Measurements from ENCODE around the gene NCOA4.
A peak's percentile ranks its signal among the peaks of the same experiment; 100 is the strongest.
"Not testable (repeated sequence)": the region's sequence is repeated elsewhere in the genome, so short reads cannot be mapped to it uniquely, and the experiment has no call there.

Gene NCOA4

GRCh38 chr10:46052057-46052790, 21.8 kb upstream of the NCOA4 start:
- DNase-seq, result no peak

DNA sequence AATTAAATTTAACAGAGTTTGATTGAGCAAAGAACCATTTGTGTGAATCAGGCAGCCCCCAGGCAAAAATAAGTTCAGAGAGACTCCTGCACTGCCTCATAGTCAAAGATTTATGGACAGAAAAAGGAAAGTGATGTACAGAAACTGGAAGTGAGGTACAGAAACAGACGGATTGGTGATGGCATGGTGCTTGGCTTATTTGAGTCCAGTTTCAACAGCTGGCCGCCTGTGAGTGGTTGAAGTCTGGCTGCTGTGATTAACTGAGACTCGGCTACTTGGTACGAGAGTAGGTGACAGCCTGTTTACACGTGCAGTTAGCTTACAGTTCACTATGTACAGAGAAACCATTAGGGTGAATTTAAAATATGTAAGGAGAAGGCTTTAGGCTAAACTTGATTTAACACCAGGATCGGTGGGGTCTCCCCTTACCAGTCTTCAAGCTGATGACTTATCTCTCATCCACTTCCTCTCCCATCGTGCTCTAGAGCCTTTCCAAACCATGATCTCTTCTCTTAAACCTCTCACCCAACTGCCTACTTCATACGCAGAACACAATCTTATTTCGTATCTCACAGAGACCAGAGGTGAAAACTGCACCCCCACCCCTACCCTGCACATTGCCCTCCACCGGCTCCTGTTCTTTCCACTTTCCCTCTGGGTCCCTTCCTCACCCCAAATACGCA, 20.7 kb upstream of the NCOA4 start:
- no peak for DNase-seq

GRCh38 chr10:46049497-46049831, 19.0 kb upstream of the NCOA4 start:
- not testable (repeated sequence) for DNase-seq

GRCh38 chr10:46048152-46048551, 17.7 kb upstream of the NCOA4 start:
- no peak for DNase-seq

DNA sequence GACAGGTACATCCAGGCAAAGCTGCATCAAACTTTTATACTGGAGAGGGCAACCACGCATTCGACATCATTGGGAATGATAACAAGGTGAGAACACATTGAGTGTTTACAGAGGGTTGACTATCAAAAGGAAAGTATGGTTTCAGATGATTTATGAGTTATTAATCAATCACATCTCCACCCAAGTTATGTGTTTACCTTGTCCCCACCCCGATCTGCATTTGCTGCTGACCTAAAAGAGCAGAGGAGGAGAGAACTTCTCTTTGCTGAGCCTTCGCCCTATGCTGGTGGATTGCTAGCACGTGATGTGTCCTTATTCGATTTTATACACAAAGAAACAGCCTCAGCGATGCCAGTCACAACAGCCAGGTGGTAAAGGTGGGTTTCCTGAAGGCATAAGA, 15.8 kb upstream of the NCOA4 start, which contains the start of gene MSMB:
Gene MSMB, minus strand, starts transcription at position 9 of the 400 bp plus-strand sequence. CDS start 32 bp downstream, outside the sequence.
- DNase-seq, result no peak

DNA sequence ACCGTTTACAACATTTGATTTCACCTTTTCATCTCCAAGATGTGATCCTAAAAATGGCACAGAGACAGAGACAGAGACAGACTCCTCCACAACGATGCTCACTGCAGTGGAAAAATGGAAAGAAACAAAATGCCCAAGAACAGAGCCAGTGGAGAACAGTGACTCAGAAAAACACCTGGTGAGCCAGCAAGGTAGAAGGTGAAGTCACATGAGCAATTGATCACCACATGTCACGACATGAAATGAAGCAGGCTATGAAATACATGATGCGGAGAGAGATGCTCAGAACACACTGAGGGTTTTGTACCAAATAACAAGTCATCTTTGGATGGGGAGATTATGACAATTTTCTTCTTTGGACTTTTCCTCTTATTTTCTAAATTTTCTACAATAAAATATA, 12.1 kb upstream of the NCOA4 start:
- DNase-seq, result no peak

GRCh38 chr10:46040004-46040403, 9.6 kb upstream of the NCOA4 start:
- no peak for DNase-seq

DNA sequence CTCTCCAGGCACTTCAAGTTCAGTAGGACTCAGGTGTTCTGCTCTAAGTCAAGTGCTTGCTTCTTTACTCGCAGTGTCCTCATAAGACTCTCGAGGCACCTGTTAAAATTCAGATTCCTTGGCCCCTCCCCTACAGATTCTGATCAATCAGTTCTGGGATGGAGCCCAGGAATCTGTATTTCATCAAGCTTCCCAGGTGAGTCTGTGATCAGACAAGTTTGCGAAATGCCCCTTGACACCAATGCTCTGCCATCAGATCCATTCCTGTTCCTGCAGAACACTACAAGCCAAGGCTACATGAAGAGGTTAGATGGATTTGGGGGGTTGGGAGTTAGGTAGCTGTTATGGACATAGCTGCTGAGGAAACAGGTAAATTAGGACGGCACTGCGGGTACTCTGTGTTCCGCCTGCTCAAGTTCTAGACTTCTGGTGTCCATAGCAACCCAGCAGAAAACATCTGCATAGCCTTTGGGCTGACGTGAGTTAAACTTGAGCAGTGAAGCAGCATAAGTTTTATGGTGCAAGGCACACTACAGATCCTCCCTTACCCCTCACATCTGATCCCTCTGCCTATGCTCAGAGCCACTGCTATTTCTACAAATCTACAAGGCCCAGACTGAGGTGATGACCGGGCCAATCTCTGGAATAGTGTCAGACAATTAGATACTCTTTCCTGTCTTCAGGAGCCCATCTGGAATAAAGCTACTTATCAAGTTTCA, 6.8 kb upstream of the NCOA4 start:
- DNase-seq, result no peak

DNA sequence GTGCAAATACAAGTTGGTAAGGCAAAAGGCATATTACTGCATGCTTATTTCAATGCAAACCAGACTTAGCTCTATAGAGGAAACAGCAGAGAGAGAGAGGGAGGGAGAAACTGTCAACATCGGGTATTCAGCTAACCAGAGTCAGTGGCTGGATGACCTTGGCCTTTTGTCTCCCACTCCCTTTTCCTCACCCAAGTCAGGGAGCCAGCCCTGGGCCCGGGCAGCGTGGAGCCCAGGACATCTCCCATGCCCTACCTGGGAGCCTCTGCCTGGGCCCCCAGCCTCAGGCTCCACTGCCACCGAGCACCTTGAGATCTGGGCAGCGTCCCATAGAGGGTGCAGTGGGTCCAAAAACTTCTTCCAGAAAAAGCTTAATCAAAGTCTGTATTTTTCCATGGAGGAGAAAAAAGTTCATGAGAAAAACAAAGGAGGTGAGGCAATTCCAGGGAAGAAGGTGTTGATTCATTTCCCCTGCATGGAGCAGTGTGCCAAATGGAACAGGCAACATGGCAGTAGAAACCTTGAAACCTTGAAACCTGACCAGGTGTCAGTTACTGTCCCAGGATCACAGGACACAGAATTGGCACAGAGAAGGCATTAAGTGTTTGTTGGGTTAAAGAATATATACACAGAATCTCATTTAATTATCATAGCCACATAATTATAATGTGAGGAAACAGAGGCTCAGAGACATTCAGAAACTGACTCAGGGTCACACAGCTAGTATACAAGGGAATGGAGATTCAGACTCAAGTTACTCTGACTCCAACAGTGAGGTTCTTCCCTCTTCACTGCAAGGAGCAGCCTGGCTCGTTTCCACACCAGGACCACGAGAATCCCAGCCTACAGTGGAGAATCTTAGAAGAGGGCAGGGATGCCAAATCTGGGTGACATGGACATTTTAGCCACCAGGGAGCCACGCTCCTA, 5.8 kb upstream of the NCOA4 start:
- DNase-seq, result no peak

DNA sequence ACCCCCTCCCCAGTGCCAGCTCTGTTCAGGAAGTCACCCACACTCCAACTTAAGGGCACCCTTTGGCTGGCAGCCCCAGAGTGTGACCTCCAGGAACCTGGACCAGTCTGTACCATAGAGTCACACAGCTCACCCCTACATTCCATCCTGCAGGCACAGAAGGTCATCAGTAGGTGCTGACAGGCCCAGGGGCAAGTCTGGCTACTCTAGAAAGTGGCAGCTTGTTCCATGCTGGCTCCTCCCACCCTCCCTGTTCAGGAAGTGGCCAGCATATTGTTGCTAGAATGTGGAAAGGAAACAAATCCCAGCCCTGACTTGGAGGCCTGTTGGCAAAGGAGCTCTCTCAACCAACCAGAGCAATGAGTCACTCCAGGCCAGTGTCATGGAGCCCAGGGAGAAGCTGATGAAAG, 3.2 kb upstream of the NCOA4 start:
- DNase-seq, result no peak

GRCh38 chr10:46031648-46032532, 1.5 kb upstream of the NCOA4 start:
- no peak for DNase-seq

GRCh38 chr10:46029461-46030030, 877 bp downstream of the NCOA4 start:
- no peak for DNase-seq

DNA sequence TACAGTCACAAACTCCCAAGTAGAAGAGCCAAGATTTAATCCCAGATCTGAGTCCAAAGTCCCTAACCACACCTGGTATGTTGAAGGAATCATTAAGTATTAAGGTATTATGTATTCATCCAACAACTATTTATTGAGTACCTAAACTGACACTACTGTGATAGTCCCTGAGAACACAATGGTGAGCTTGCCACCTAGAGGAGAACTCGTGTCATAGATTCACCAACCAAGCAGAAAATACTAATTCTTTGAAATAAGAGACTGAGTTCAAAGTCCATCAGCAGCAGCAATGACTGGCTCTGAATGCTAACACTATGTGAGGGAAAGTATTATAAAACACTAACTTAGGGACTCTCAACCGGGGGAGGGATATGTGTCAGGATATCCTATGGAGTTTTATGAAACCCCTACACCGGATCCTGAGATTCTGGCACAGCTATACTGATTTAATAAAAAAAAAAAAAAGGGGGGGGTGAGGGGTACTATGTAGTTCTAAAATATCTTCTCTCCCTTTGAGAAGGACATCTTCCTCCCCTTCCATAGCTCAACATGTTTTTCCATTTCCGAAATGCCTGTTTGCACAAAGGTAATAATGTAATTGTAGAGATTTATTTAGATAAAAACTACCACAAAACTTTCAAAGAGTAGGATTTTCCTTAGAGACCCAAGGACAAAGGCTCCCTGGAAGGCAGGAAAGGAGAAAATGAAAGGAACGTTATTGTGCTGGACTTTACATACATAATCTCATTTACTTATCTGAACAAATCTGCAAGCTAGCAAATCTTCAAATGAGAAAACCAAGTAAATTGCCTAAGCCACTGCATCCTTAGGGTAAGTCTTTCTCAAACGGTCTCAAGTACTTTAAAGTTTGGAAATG, 1.6 kb downstream of the NCOA4 start:
- DNase-seq, result peak; percentile 12

GRCh38 chr10:46026106-46026505, 4.3 kb downstream of the NCOA4 start:
- DNase-seq, result no peak

GRCh38 chr10:46025406-46025805, 5.0 kb downstream of the NCOA4 start:
- DNase-seq, result no peak

- DNase-seq, result no peak
Measured at GRCh38 chr10:46024948-46025347, 5.5 kb downstream of the NCOA4 start.

- peak; percentile 81 for DNase-seq
Measured at GRCh38 chr10:46022978-46023702, 7.3 kb downstream of the NCOA4 start.

GRCh38 chr10:46020344-46020657, 10.1 kb downstream of the NCOA4 start:
- no peak for DNase-seq

DNA sequence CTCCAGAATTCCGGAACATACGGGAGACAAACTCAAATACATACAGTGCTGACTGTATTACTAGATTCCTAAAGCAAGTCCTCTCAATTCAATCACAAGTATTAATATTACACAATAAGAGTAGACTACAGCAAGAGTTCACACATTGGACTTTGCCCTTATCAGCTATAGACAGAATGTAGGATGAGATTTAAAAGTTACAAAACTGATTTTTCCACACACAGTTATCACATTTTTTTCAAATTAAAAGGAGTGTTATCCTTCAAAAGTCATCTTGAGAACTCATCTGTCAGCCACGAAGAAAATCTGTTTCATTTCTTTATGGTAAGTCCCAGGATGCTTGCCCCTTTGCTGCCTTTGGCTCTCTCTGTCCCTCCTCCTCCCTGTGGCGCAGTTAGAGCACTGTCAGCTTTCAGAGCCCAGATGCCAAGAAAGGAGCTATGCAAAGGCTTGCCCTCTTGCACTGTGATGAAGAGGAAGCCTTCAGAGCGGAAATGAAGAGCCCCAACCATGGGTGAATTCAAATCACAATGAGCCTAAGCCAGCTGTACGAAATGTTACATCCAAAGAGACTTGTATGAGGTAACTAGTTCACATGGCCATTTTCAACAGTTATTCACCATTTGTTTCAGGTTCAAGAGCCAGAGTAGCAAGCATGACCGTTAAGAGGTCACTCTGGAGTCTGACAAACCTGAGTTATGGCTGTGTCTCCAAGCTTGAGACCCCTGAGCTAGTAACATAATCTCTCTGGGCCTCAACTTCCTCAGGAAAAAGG, 10.7 kb downstream of the NCOA4 start:
- DNase-seq, result no peak
